ENCODE results near the gene CUL5. TPM values are rescaled to one million over a fixed set of nuclear protein-coding genes. Genes with fewer than 3 reads are reported as not detected.
A peak's percentile ranks its signal among the peaks of the same experiment; 100 is the strongest.

CUL5 gene
- total RNA-seq, 1 experiment from 2014 or later: 37.7 TPM

DNA sequence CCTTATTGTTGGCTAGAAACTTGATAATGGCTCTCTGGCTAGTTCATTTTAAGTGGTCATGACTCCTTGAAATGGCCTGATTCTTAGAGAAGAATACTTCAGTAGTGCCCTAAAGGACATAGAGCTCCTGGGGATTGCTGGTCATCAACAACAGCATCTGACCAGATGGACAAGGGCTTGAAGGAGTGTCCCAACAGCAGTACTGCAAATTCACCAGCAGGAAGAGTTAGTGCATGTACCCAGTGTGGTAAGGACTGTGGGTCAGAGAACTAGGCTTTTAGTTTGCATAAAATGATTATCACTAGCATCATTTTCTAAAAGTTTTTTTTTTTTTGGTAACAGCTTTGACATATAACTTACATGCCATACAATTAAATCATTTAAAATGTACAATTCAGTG lies 39.5 kb upstream of the CUL5 start:
- no peak overlapping the region for H2BK120ac ChIP-seq (ENCODE audit: low read depth, low read length, poor library complexity, severe bottlenecking)
- H3K23me2 ChIP-seq (ENCODE audit: insufficient read length, low read depth, low read length, poor library complexity, severe bottlenecking): no peaks in the 10 kb centered on the region
- Mint-ChIP-seq H3K36me3 (ENCODE audit: insufficient read depth in 1 of 3, low read depth in 3 of 3) (no peaks in the 10 kb centered on the region; a peak in 1 of 7 replicates), H3K27ac (peak overlapping the region in 1 of 3 experiments; percentile 90; a peak in 2 of 7 replicates), H3K4me3 (no peak overlapping the region), H3K27me3 (ENCODE audit: low read depth) (no peaks in the 10 kb centered on the region), H3K9me3 (no peaks in the 10 kb centered on the region), H3K4me1 (peaks cover 5 to 14% of the 10 kb centered on the region in 2 experiments; a peak in 3 of 4 replicates)
- no peak overlapping the region for H2AK5ac ChIP-seq (ENCODE audit: insufficient read length, low read length)
- no peak overlapping the region for H3K14ac ChIP-seq (ENCODE audit: insufficient read depth, low read length)
- no peak overlapping the region for H3K9ac ChIP-seq (ENCODE audit: extremely low read depth, insufficient read length, low read length)
- H4K5ac ChIP-seq (ENCODE audit: insufficient read length, low read depth, low read length): no peak overlapping the region
- no peak overlapping the region for H3K23ac ChIP-seq (ENCODE audit: insufficient read length, low read depth, low read length)
- no peak overlapping the region for H3K4me2 ChIP-seq (ENCODE audit: insufficient read depth, insufficient read length, low read length)
- H3K79me2 ChIP-seq (ENCODE audit: insufficient read depth, low read length): no peaks in the 10 kb centered on the region
- H3K9me3 ChIP-seq (ENCODE audit: control insufficient read depth, low read depth, low read length): no peaks in the 10 kb centered on the region
- no peak overlapping the region for H2BK15ac ChIP-seq (ENCODE audit: low read depth, low read length)
- H2AFZ ChIP-seq (ENCODE audit: low read length): no peak overlapping the region
- no peak overlapping the region for H3K18ac ChIP-seq (ENCODE audit: insufficient read length, low read depth, low read length)
- H3K4ac ChIP-seq (ENCODE audit: low read depth, low read length): no peak overlapping the region
- peak; percentile 36 for DNase-seq
- no peaks in the 10 kb centered on the region for H3K79me1 ChIP-seq (ENCODE audit: insufficient read depth, low read depth, low read length, poor library complexity, severe bottlenecking)
- no peak overlapping the region for H3T11ph ChIP-seq (ENCODE audit: low read length)
- no peak overlapping the region for H2BK20ac ChIP-seq (ENCODE audit: low read depth, low read length, poor library complexity, severe bottlenecking)
- H4K20me1 ChIP-seq (ENCODE audit: control insufficient read depth, insufficient read depth, insufficient read length): no peaks in the 10 kb centered on the region
- no peaks in the 10 kb centered on the region for H3K4me1 ChIP-seq (ENCODE audit: insufficient read depth, low read length)
- no peak overlapping the region for H4K91ac ChIP-seq (ENCODE audit: insufficient read length, low read depth, low read length)
- no peaks in the 10 kb centered on the region for H3K27me3 ChIP-seq (ENCODE audit: insufficient read depth, low read length)
- H2BK12ac ChIP-seq (ENCODE audit: insufficient read length, low read depth, low read length): no peak overlapping the region
- H2BK5ac ChIP-seq (ENCODE audit: insufficient read length, low read length): no peak overlapping the region
- H3K27ac ChIP-seq (ENCODE audit: insufficient read length, low read depth, low read length): no peak overlapping the region
- no peak overlapping the region for H3K56ac ChIP-seq (ENCODE audit: insufficient read length, low read depth, low read length)
- TF ChIP-seq, protein P1, sequence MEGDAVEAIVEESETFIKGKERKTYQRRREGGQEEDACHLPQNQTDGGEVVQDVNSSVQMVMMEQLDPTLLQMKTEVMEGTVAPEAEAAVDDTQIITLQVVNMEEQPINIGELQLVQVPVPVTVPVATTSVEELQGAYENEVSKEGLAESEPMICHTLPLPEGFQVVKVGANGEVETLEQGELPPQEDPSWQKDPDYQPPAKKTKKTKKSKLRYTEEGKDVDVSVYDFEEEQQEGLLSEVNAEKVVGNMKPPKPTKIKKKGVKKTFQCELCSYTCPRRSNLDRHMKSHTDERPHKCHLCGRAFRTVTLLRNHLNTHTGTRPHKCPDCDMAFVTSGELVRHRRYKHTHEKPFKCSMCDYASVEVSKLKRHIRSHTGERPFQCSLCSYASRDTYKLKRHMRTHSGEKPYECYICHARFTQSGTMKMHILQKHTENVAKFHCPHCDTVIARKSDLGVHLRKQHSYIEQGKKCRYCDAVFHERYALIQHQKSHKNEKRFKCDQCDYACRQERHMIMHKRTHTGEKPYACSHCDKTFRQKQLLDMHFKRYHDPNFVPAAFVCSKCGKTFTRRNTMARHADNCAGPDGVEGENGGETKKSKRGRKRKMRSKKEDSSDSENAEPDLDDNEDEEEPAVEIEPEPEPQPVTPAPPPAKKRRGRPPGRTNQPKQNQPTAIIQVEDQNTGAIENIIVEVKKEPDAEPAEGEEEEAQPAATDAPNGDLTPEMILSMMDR (conservative IDR thresholded peaks at IDR 0.05): peak; percentile 41
- no peak overlapping the region for H4K8ac ChIP-seq (replicated peaks; ENCODE audit: insufficient read length, low read depth, low read length)
